NCI-H446 (cell line): ENCODE data around the gene DTL.

Source experiments
- DNase-seq, 2 experiments: peaks; one replicate each; lab custom pipeline; 2025; lab: John Stamatoyannopoulos, UW

DTL gene

GRCh38 chr1:212132025-212132424, 96.5 kb downstream of the DTL start:
- no peak for DNase-seq

DNA sequence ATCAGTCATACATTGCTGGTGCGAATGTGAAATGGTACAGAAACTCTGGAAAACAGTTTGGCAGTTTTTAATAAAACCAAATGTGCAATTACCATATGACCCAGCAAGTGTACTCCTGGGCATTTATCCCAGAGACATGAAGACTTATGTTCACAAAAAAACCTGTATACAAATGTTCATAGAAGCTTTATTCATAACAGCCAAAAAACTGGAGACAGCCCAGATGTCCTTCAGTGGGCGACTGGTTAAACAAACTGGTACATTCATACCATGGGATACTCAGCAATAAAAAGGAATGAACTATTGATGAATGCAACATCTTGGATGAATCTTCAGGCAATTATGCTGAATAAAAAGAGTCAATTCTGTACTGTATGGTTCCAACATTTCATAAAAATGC, 97.8 kb downstream of the DTL start:
- peak in 1 of 2 experiments; percentile 69 for DNase-seq

DNA sequence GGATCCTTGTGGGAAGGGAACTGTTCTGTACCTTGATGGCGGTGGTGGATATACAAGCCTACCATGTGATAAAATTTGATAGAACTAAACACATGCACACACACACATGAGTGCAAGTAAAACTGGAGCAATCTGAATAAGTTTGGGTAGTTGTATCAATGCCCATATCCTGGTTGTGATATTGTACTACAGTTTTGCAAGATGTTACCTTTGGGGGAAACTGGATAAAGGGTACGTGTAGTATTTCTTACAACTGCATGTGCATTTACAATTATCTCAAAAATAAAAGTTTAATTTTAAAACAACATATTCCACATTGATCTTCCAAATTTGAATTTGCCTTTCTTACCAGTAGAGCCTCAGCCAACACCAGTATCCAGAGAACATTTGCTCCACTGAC, 99.6 kb downstream of the DTL start:
- DNase-seq: no peak

- DNase-seq: no peak
Measured at GRCh38 chr1:212137854-212138253, 102.3 kb downstream of the DTL start.

DNA sequence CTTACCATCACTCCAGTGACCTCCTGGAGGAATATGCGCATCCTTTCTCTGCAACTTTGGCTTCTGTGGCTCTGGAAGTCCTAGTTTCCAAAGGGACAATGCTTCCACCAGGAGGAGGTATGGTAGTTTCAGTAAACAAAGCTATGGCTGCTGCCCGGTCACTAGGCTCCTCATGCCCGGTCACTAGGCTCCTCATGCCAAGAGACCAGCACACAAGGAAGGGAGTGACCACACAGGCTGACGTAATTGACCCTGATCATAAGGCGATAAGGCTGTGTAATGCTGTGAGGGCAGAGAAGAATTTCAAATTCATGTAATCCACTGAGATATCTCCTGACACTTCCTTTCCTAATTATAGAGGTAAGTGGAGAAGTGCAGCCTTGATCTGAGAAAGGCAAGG, 102.9 kb downstream of the DTL start:
- DNase-seq: no peak

- no peak for DNase-seq
Measured at GRCh38 chr1:212139526-212140135, 104.1 kb downstream of the DTL start.

GRCh38 chr1:212141404-212141803, 105.9 kb downstream of the DTL start:
- DNase-seq: no peak

DNA sequence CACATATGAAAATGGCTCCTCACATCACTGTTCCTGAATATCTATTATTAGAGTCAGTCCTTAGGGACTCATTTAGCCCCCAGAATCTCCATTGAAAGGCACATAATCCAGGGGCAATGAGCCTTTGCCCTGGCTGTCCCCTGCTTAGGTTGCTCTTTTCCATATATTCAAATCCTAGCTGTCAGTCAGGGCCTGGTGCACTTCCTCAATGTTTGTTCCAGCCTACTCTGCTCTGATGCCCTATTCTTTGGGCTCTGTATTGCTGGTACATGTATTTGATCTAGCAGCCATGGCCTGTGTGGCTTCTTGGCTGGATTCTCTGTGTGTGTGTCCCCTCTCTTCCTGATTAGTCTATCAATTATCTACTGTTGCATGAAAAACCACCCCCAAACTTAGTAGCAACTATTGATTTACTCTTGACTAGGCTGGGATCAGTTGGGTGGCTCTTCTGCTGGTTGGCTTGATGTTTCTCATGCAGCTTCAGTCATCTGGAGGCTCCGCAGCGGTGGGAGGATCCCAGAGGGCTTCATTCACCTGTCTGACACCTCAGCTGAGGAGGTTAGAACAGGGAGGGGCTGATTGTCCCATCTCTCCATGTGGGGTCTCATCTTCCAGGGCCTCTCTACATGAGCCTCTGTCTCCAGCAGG, 107.5 kb downstream of the DTL start:
- DNase-seq: no peak

GRCh38 chr1:212147581-212148033, 112.1 kb downstream of the DTL start:
- DNase-seq: no peak

GRCh38 chr1:212149566-212149965, 114.0 kb downstream of the DTL start:
- DNase-seq: no peak

DNA sequence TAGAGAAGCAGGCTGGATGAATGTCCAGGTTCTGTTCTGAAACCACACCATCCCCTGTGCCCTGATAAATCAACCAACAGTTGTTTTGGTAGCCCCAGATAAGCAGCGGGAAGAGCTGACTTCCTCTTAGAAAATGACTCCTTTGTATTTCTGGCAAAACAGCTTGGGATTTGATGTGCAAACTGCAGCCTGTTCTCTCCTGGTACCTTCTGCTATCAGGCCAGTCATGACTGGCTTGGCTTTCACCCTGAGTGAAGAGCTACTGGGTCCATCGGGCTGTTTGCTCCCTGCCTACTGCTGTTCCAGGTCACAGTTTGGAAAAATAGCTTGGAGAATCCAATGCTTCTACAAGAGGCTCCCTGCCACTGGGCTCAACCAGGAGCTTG, 116.8 kb downstream of the DTL start:
- DNase-seq: no peak

GRCh38 chr1:212152869-212153268, 117.3 kb downstream of the DTL start:
- DNase-seq: no peak

DNA sequence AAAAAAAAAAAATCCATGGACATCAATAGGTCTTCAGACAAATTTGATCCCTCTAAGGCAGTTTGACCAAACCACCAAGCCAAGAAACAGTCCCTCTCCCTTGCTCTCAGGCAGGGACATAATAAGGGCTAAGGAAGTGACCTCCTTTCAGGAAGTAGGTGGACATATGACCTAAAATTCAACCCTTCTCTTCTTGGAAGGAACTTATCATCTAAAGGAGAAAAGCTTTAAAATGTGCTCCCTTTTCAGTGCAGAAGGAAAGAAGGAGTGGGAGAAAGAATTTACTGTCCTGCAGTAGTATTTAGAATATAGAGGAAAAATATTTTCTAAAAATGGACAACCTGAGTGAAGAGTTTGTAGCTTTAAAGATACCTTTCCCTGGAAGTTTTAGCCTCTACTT, 118.1 kb downstream of the DTL start:
- no peak for DNase-seq
